ENCODE results near the gene NRXN3. TPM values are rescaled to one million over a fixed set of nuclear protein-coding genes. Genes with fewer than 3 reads are reported as not detected.

NRXN3 gene
- total and polyA plus RNA-seq, 2 donors (not counting 1 experiment from before 2014, with no cell fraction given), result not detected

DNA sequence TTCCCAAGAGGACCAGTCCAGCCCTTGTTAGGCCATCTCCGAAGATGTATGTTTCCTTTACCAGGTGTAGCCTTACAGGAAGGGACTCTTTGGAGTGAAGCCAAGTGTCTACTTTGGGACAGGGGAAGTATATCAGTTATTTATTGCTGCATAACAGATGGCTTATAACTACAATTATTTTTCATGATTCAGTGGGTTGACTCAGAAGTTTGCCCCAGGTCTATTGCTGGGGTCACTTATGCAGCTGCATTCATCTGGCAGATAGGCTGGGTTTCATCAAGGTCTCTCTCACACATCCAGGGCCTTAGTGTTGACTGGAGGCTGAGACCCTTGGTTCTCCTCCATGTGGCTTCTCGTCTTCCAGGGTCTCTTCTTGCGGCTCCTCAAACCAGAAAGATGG is 170.1 kb downstream of the NRXN3 start:
- ChIA-PET POLR2A (no interaction called here), CTCF (no interaction called here)
- intact Hi-C loops (cut with micrococcal nuclease), result no loop called here

DNA sequence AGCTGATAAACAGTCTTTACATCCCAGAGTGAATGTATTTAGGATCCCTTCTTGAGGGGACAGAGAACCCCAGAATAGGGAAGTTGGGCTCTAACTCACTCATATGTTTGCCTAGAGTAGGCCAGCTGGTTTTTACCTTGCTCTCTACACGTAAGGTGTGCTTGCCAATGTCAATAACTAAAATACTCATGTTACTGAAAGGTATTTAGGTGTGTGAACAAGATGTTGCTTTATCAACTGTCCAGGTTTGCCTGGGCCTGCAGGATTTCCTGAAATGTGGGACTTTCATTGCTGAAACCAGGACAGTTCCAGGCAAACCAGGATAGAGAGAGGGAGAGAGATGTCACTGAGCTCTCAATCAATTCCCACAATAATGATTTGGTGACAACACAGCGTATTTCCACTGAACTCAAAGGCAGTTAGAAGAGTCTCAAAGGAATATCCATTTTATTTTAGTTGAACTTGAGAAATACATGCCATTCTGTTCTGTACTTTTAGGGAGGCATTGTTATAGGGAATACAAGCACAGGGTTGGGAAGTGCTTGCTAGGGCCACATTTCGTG is 171.7 kb downstream of the NRXN3 start:
- Histone ChIP-seq H3K27me3 (replicated peaks in 1 of 4; ENCODE audit: control extremely low read depth in 1 of 4, control insufficient read depth in 3 of 4, insufficient read depth in 4 of 4, low read length in 3 of 4) (no peaks in the 10 kb centered on the region), H3K27ac (ENCODE audit: low read length in 2 of 2) (no peak overlapping the region), H3K9me3 (ENCODE audit: control extremely low read depth in 1 of 3, control insufficient read depth in 2 of 3, insufficient read depth in 1 of 3, low read length in 2 of 3) (no peaks in the 10 kb centered on the region), H2AFZ (ENCODE audit: insufficient read depth, low read depth, low read length, poor library complexity, severe bottlenecking) (no peak overlapping the region), H3K4me2 (replicated peaks; ENCODE audit: low read depth, low read length, poor library complexity, severe bottlenecking) (no peak overlapping the region), H4K20me1 (ENCODE audit: control insufficient read depth, insufficient read depth, low read length, poor library complexity, severe bottlenecking) (no peaks in the 10 kb centered on the region), H3K36me3 (replicated peaks in 1 of 2; ENCODE audit: control extremely low read depth in 1 of 2, control insufficient read depth in 1 of 2, extremely low read depth in 1 of 2, insufficient read depth in 2 of 2, low read length in 1 of 2) (no peaks in the 10 kb centered on the region), H3K9ac (ENCODE audit: low read length) (no peak overlapping the region), H3K4me3 (ENCODE audit: control extremely low read depth in 1 of 5, extremely low read depth in 1 of 5, insufficient read depth in 1 of 5, low read depth in 2 of 5, low read length in 4 of 5) (no peak overlapping the region), H3K79me2 (ENCODE audit: control insufficient read depth, insufficient read depth, low read length) (no peaks in the 10 kb centered on the region), H3K4me1 (ENCODE audit: control insufficient read depth in 2 of 2, insufficient read depth in 2 of 2, low read length in 2 of 2) (no peaks in the 10 kb centered on the region)
- H3K27me3 Mint-ChIP-seq, result peaks cover 5% of the 10 kb centered on the region
- POLR2A ChIA-PET, result no interaction called here
- TF ChIP-seq, protein P1, sequence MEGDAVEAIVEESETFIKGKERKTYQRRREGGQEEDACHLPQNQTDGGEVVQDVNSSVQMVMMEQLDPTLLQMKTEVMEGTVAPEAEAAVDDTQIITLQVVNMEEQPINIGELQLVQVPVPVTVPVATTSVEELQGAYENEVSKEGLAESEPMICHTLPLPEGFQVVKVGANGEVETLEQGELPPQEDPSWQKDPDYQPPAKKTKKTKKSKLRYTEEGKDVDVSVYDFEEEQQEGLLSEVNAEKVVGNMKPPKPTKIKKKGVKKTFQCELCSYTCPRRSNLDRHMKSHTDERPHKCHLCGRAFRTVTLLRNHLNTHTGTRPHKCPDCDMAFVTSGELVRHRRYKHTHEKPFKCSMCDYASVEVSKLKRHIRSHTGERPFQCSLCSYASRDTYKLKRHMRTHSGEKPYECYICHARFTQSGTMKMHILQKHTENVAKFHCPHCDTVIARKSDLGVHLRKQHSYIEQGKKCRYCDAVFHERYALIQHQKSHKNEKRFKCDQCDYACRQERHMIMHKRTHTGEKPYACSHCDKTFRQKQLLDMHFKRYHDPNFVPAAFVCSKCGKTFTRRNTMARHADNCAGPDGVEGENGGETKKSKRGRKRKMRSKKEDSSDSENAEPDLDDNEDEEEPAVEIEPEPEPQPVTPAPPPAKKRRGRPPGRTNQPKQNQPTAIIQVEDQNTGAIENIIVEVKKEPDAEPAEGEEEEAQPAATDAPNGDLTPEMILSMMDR (IDR thresholded peaks at IDR 0.05), result no peak
- TF ChIP-seq EZH2 (IDR thresholded peaks at IDR 0.05; ENCODE audit: borderline replicate concordance, insufficient read depth, low read depth, low read length, poor library complexity, severe bottlenecking), result no peak
- no peaks in the 10 kb centered on the region for H3K4me1 Mint-ChIP-seq
- no peak overlapping the region for H3K4me3 Mint-ChIP-seq
- ATAC-seq (ENCODE audit: low read depth), result no peak
- CTCF ChIA-PET, result no interaction called here
- no CpG with 5 or more reads among the region's 3 CpGs for WGBS (ENCODE audit: insufficient coverage)
- H3K9me3 Mint-ChIP-seq (ENCODE audit: insufficient read depth), result no peaks in the 10 kb centered on the region
- H3K27ac Mint-ChIP-seq, result no peak overlapping the region
- intact Hi-C loops (cut with micrococcal nuclease), result no loop called here
- DNase-seq, result no peak

More for the DNA sequence above, 170.1 kb downstream of the NRXN3 start:
- Histone ChIP-seq H3K9me3 (ENCODE audit: control extremely low read depth in 1 of 3, control insufficient read depth in 2 of 3, insufficient read depth in 1 of 3, low read length in 2 of 3) (no peaks in the 10 kb centered on the region), H3K36me3 (replicated peaks in 1 of 2; ENCODE audit: control extremely low read depth in 1 of 2, control insufficient read depth in 1 of 2, extremely low read depth in 1 of 2, insufficient read depth in 2 of 2, low read length in 1 of 2) (no peaks in the 10 kb centered on the region), H3K4me1 (ENCODE audit: control insufficient read depth in 2 of 2, insufficient read depth in 2 of 2, low read length in 2 of 2) (no peaks in the 10 kb centered on the region), H3K4me3 (ENCODE audit: control extremely low read depth in 1 of 5, extremely low read depth in 1 of 5, insufficient read depth in 1 of 5, low read depth in 2 of 5, low read length in 4 of 5) (no peak overlapping the region), H3K9ac (ENCODE audit: low read length) (no peak overlapping the region), H3K27ac (ENCODE audit: low read length in 2 of 2) (no peak overlapping the region), H3K27me3 (replicated peaks in 1 of 4; ENCODE audit: control extremely low read depth in 1 of 4, control insufficient read depth in 3 of 4, insufficient read depth in 4 of 4, low read length in 3 of 4) (no peaks in the 10 kb centered on the region), H3K79me2 (ENCODE audit: control insufficient read depth, insufficient read depth, low read length) (no peaks in the 10 kb centered on the region), H4K20me1 (ENCODE audit: control insufficient read depth, insufficient read depth, low read length, poor library complexity, severe bottlenecking) (no peaks in the 10 kb centered on the region), H3K4me2 (replicated peaks; ENCODE audit: low read depth, low read length, poor library complexity, severe bottlenecking) (no peak overlapping the region), H2AFZ (ENCODE audit: insufficient read depth, low read depth, low read length, poor library complexity, severe bottlenecking) (no peak overlapping the region)
- TF ChIP-seq, protein P1 (IDR thresholded peaks at IDR 0.05), result no peak
- no peak for TF ChIP-seq EZH2 (IDR thresholded peaks at IDR 0.05; ENCODE audit: borderline replicate concordance, insufficient read depth, low read depth, low read length, poor library complexity, severe bottlenecking)
- H3K27ac Mint-ChIP-seq, result no peak overlapping the region
- ATAC-seq (ENCODE audit: low read depth) (no peak), DNase-seq (no peak)
- peaks cover 5% of the 10 kb centered on the region for H3K27me3 Mint-ChIP-seq
- H3K9me3 Mint-ChIP-seq (ENCODE audit: insufficient read depth), result no peaks in the 10 kb centered on the region
- H3K4me1 Mint-ChIP-seq, result no peaks in the 10 kb centered on the region
- H3K4me3 Mint-ChIP-seq, result no peak overlapping the region
- 70% methylated on average over 3 of the region's 3 CpGs for WGBS (ENCODE audit: insufficient coverage)
